Measurements from ENCODE around the gene NR1H2. TPM values are rescaled to one million over a fixed set of nuclear protein-coding genes. Genes with fewer than 3 reads are reported as not detected.
A peak's percentile ranks its signal among the peaks of the same experiment; 100 is the strongest.
"Not testable (repeated sequence)": the region's sequence is repeated elsewhere in the genome, so short reads cannot be mapped to it uniquely, and the experiment has no call there.

Gene NR1H2
- total RNA-seq, 1 donor from 2014 or later, result 101 TPM

DNA sequence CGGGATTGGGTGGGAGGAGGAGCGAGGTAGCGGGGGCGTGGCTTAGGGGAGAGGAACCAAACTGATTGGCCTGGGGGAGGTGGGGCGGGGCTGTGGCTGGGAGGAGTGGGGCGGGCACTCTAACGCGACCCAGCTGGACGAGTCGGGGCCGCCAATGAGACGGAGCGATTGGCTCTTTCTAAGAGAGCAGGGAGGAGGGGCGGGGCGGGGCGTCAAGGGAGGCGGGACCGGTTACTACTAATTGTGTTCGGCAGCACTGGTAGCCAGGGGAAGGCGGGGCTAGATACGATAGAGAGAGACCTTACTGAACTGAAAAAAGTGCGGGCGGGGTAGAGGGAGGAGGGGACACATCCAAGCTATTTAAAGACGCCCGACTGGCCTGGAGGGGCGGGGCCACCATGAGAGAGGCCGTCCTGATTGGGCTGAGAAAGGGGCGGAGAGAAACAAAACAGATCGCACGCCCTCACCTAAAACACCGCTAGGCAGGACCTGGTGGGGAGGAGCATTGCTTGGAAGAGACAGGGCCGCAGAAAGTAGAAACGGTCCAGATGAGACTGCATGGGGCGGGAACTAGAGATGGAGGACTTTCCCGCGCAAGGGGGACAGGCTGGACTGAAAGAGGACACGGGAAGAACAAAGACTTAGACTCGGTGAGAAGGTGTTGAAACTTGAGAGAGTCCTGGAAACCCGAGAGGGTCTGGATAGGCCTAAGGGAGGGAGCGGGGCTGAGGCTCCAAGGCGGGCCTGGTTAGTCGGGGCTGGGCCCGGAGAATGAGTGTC, 46.9 kb upstream of the NR1H2 start, which contains the start of gene KCNC3:
TSS of gene KCNC3 (minus strand) at position 232 of the 780 bp plus-strand sequence. CDS start 295 bp downstream, outside the sequence.
- intact Hi-C loops (cut with DNase I), result no loop called here
- Histone ChIP-seq H3K27ac (peak within 1 kb of the TSS; percentile 58), H3K4me1 (peaks cover 31% of the 10 kb centered on the region), H3K4me3 (peak within 1 kb of the TSS; percentile 46), H3K27me3 (peaks cover 10% of the 10 kb centered on the region), H3K9me3 (no peaks in the 10 kb centered on the region), H3K36me3 (no peaks in the 10 kb centered on the region)
- TF ChIP-seq, protein P1, sequence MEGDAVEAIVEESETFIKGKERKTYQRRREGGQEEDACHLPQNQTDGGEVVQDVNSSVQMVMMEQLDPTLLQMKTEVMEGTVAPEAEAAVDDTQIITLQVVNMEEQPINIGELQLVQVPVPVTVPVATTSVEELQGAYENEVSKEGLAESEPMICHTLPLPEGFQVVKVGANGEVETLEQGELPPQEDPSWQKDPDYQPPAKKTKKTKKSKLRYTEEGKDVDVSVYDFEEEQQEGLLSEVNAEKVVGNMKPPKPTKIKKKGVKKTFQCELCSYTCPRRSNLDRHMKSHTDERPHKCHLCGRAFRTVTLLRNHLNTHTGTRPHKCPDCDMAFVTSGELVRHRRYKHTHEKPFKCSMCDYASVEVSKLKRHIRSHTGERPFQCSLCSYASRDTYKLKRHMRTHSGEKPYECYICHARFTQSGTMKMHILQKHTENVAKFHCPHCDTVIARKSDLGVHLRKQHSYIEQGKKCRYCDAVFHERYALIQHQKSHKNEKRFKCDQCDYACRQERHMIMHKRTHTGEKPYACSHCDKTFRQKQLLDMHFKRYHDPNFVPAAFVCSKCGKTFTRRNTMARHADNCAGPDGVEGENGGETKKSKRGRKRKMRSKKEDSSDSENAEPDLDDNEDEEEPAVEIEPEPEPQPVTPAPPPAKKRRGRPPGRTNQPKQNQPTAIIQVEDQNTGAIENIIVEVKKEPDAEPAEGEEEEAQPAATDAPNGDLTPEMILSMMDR (IDR thresholded peaks at IDR 0.05), result no peak
- DNase-seq (peak; percentile 100), ATAC-seq (peak; percentile 84)

DNA sequence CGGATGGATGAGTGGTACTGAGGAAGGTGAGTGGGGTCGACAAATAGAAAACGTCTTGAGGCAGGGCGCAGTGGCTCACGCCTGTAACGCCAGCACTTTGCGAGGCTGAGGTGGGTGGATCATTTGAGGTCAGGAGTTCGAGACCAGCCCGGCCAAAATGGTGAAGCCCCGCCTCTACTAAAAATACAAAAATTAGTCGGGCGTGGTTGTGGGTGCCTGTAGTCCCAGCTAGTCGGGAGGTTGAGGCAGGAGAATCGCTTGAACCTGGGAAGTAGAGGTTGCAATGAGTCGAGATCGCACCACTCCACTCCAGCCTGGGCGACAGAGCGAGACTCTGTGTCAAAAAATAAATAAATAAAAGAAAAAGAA, 46.3 kb upstream of the NR1H2 start:
- ATAC-seq; H3K36me3 ChIP-seq; intact Hi-C loops (cut with DNase I); DNase-seq; H3K9me3 ChIP-seq; H3K27me3 ChIP-seq: not testable (repeated sequence)
- H3K27ac ChIP-seq, result peak overlapping the region; percentile 58
- peaks cover 31% of the 10 kb centered on the region for H3K4me1 ChIP-seq
- peak overlapping the region; percentile 45 for H3K4me3 ChIP-seq

DNA sequence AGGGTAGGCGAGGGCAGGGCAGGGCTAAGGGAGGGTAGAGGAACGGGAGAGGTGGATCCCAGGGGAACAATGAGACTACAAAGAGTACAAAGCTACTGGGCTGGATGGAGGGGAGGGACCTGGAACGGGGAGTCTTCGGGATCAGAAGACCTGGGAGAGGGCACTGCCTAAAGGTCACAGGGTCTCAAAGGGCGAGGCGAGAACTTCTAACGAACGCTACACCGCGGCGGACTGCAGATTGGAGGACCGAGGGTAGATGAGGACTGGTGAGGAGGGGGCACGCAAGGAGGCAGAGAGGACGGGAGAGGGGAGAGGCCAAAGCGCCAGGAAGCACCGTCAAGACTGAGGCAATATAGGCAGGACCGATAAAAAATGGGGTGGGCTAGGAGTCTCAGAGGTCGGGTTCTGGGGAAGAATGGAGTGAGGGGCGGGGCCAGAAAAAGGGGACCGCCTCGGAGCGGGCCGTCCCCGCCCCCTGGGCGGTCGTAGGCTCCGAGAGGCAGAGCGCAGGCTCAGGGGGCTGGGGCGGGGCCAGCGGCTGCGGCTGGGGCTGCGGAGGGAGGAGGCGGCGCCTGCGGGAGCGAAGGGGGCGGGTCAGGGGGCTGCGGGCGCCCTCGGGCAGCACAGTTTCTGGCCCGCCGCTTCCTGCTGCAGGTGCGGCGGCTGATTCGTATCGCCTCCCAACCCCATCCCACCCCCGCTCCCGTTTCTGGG, 45.7 kb upstream of the NR1H2 start:
- peaks cover 31% of the 10 kb centered on the region for H3K4me1 ChIP-seq
- H3K27me3 ChIP-seq, result peaks cover 10% of the 10 kb centered on the region

DNA sequence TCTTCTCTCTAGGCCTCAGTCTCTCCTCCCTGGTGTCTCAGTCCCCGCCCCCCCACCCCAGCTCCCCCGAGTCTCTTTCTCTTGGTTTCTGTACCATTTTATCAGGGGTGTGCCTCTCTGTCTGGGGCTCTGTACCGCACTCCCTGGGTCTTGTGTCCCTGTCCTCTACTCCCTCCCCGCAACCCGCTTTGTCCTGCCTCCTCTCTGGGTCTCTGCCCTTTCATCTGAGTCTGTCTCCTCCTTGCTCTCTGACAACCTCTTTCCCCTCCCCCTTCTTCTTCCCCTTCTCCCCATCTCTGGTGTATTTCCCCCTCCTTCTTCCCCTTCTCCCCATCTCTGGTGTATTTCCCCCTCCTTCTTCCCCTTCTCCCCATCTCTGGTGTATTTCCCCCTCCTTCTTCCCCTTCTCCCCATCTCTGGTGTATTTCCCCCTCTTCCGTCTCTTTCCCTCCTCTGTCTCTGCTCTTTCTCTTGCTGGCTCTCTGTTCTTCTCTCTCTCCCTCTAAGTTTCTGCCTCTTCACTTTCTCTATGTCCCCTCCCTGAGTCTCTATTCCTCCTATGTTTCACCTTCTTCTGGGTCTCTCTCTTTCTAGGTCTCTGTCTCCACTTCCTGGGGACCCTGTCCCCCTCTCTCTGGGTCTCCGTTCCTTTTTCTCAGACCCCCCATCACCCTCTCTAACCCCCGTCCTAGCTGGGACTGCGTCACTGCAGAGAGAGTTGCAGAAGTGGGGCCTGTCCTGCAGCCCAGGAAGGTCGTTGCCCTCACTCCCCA, 44.9 kb upstream of the NR1H2 start:
- H3K36me3 ChIP-seq, result no peaks in the 10 kb centered on the region
- TF ChIP-seq, protein P1 (IDR thresholded peaks at IDR 0.05), result no peak
- ATAC-seq, result no peak
- H3K27me3 ChIP-seq, result peaks cover 10% of the 10 kb centered on the region
- intact Hi-C loops (cut with DNase I), result no loop called here
- H3K4me1 ChIP-seq, result peaks cover 23% of the 10 kb centered on the region
- H3K4me3 ChIP-seq, result peak overlapping the region; percentile 45
- DNase-seq, result peak; percentile 50
- peak overlapping the region; percentile 83 for H3K27ac ChIP-seq
- no peaks in the 10 kb centered on the region for H3K9me3 ChIP-seq

More for the DNA sequence above, 45.7 kb upstream of the NR1H2 start:
- no peaks in the 10 kb centered on the region for H3K9me3 ChIP-seq
- H3K27ac ChIP-seq, result peak overlapping the region; percentile 58
- TF ChIP-seq, protein P1 (IDR thresholded peaks at IDR 0.05), result no peak
- DNase-seq, result peak; percentile 95
- ATAC-seq, result peak; percentile 55
- H3K36me3 ChIP-seq, result no peaks in the 10 kb centered on the region
- H3K4me3 ChIP-seq, result peak overlapping the region; percentile 45
- intact Hi-C loops (cut with DNase I), result no loop called here

DNA sequence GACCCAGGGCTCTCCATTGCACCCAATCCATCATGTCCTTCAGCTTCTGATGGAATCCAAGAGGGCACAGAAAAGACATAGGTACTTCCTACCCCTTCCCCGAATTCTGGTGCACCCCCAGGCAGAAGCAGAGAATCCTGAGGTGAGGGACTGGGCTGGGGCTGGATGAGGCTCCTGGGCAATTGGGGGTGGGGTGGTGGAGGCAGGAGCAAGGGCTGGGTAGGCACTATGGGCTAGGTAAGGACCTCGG, 44.3 kb upstream of the NR1H2 start:
- H3K4me3 ChIP-seq, result peak overlapping the region; percentile 59
- peaks cover 10% of the 10 kb centered on the region for H3K27me3 ChIP-seq
- peaks cover 20% of the 10 kb centered on the region for H3K4me1 ChIP-seq
- ATAC-seq (no peak), DNase-seq (peak; percentile 62)
- H3K9me3 ChIP-seq, result no peaks in the 10 kb centered on the region
- TF ChIP-seq, protein P1 (IDR thresholded peaks at IDR 0.05), result no peak
- no peaks in the 10 kb centered on the region for H3K36me3 ChIP-seq
- intact Hi-C loops (cut with DNase I), result no loop called here
- peak overlapping the region; percentile 83 for H3K27ac ChIP-seq

All from upper lobe of right lung (tissue), 1 donor.